A673 (cell line): ENCODE measurements around the gene DPH7.

Experiments used
- EZH2 ChIP-seq: fragments of 200-600 bp; sonication (generic); IDR thresholded peaks from 2 replicates; pipeline ENCODE4 v1.6.1; 2017; ENCODE audit warnings: borderline replicate concordance, low read depth, mild to moderate bottlenecking, mixed read lengths, antibody characterized with exemption, low read length; ENCODE audit not compliant: poor library complexity, severe bottlenecking
- TF ChIP-seq, protein P1 (sequence below): fragments of 300-800, 200-600 bp; sonication (generic); conservative IDR thresholded peaks from 2 replicates; pipeline ENCODE4 v1.5.1; 2017; ENCODE audit warnings: low read depth, mild to moderate bottlenecking, antibody characterized with exemption, low read length, moderate library complexity, mixed read lengths

DNA sequence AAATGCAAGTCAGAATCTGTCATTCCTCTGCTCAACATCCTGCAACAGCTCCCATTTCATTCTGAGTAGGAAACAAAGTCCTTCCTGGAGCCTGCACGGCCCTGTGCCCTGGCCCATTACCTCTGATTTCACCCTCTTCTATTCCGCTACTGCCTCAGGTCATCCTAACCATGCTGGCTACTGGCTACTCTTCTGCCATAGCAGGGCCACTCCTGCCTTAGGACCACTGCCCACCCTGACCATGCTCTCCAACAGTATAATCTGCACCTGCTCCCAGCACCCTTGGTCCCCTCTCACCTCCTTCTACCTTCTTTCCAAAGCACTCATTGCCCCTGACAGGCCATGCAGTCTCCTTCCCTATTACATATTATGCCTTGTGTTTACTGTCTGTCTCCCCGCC lies 8.2 kb downstream of the DPH7 start:
- TF ChIP-seq, protein P1, sequence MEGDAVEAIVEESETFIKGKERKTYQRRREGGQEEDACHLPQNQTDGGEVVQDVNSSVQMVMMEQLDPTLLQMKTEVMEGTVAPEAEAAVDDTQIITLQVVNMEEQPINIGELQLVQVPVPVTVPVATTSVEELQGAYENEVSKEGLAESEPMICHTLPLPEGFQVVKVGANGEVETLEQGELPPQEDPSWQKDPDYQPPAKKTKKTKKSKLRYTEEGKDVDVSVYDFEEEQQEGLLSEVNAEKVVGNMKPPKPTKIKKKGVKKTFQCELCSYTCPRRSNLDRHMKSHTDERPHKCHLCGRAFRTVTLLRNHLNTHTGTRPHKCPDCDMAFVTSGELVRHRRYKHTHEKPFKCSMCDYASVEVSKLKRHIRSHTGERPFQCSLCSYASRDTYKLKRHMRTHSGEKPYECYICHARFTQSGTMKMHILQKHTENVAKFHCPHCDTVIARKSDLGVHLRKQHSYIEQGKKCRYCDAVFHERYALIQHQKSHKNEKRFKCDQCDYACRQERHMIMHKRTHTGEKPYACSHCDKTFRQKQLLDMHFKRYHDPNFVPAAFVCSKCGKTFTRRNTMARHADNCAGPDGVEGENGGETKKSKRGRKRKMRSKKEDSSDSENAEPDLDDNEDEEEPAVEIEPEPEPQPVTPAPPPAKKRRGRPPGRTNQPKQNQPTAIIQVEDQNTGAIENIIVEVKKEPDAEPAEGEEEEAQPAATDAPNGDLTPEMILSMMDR = no peak
- no peak for TF ChIP-seq EZH2
